ENCODE data around the gene EPO.
A peak's percentile ranks its signal among the peaks of the same experiment; 100 is the strongest.
"Not testable (repeated sequence)": the region's sequence is repeated elsewhere in the genome, so short reads cannot be mapped to it uniquely, and the experiment has no call there.

EPO gene

DNA sequence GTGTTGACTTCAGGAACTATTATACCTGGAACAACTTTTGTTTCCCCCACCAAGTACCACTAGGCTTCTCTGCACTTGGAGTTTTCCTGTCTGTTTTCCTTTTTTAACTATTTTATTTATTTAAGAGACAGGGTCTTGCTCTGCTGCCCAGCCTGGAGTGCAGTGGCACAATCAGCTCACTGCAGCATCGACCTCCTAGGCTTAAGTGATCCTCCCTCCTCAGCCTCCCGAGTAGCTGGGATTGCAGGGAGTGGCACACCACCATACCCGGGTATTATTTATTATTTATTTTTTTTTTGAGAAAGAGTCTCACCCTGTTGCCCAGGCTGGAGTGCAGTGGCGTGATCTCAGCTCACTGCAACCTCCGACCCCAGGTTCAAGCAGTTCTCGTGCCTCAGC lies 24.1 kb upstream of the EPO start:
- no peak for FAIRE-seq
- TF ChIP-seq CTCF (IDR thresholded peaks at IDR 0.05; ENCODE audit: insufficient read depth, missing control alignments): no peak

DNA sequence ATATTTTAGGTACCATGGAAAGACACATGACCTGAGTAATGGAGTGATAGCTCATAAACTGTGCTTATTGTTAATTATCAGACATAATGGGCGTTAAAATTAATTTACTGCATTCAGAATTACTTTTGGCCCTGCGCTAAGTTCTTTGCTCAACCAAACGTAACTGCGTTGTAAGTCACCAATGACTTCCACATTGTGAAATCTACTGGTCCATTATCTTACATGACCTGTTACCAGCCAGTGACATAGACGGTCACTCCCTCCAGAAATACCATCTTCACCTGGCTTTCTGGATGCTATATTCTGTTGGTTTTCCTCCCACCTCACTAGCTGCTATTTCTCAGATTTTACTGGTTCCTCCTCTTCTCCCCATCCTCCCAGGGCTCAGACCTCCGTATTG lies 21.2 kb upstream of the EPO start:
- no peak for DNase-seq (ENCODE audit: insufficient read length, low spot score)
- FAIRE-seq: no peak
- no peak for TF ChIP-seq CTCF (IDR thresholded peaks at IDR 0.05; ENCODE audit: insufficient read depth, missing control alignments)

More for the DNA sequence above, 24.1 kb upstream of the EPO start:
- DNase-seq (ENCODE audit: insufficient read length, low spot score): no peak

- not testable (repeated sequence) for DNase-seq (ENCODE audit: insufficient read length, low spot score); FAIRE-seq
Measured at GRCh38 chr7:100701089-100701488, 19.2 kb upstream of the EPO start.

DNA sequence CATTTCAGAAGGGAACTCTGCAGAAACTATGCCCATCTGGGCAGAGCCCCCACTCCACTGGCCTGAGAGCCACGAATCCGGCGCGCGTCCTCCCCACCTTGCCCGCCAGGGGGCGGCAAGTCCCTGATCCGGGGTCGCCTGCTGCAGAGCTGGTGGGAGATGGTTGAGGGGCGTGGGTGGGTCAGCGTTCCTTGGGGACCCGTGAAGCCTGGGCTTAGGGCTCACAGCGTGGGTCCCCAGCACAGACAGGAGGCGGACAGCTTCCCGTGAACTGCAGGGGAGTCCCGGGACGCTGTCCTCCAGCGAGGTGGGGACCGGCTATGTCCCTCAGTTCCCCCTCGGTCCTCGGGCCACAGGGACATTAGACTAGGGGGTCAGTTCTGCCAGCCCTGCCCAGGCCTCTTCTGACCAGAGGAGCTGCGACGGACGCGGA lies 14.9 kb upstream of the EPO start:
- TF ChIP-seq CTCF (IDR thresholded peaks at IDR 0.05; ENCODE audit: insufficient read depth, missing control alignments): peak; percentile 79
- DNase-seq (ENCODE audit: insufficient read length, low spot score): peak; percentile 74
- FAIRE-seq: no peak

DNA sequence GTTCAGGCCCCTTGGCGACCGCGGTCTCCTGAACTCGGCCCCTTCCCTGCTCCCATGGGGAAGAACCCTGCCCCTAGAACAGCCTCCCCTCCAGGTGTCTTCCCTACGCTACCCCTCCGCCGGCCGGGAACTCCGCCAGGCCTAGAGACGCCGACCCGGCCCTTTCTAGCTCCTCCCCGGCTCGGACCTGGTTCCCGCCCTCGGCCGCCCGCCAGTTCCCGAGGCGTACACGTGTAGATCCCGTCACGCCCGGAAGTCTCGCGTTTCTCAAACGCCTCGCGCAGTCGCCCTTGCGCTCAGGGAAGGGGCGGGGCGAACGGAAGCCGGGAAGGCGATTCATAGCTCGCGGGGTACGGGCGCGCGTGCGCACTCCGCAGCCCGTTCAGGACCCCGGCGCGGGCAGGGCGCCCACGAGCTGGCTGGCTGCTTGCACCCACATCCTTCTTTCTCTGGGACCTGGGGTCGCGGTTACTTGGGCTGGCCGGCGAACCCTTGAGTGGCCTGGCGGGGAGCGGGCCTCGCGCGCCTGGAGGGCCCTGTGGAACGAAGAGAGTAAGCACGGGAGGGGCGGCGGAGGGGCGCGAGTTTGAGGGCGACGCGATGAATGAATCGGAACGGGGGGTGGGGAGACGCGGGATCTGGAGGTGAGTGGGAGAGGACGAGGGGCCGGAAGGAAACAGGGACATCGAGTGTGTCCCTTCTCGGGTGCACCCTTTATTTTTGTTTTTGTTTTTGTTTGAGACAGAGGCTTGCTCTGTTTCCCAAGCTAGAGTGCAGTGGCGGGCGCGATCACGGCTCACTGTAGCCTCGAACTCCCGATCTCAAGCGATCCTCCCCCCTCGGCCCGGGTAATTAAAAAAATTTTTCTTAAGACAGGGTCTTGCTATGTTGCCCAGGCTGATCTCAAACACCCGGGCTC lies 14.3 kb upstream of the EPO start, which contains the start of gene POP7:
Gene POP7 (plus strand): TSS at position 369 of the 919 bp plus-strand sequence. CDS start 710 bp downstream, outside the sequence.
- TF ChIP-seq CTCF (IDR thresholded peaks at IDR 0.05; ENCODE audit: insufficient read depth, missing control alignments): no peak
- DNase-seq (ENCODE audit: insufficient read length, low spot score) (peak; percentile 82), FAIRE-seq (no peak)

GRCh38 chr7:100706672-100707311 lies 13.5 kb upstream of the EPO start:
- FAIRE-seq: no peak
- DNase-seq (ENCODE audit: insufficient read length, low spot score): no peak
- no peak for TF ChIP-seq CTCF (IDR thresholded peaks at IDR 0.05; ENCODE audit: insufficient read depth, missing control alignments)

DNA sequence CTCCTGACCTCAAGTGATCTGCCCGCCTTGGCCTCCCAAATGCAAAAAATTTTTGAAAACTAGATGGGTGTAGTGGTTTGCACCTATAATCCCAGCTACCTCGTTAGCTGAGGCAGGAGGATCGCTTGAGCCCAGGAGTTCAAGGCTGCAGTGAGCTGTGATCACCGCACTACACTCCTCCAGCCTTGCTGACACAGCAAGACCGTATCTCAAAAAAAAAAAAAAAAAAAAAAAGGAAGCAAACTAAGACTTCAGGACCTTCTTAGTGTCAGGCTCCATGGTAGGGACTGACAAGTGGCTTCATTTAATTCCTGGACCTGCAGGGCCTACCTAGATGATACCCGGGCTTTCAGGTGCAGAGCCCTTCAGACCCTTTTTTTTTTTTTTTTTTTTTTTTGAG lies 11.9 kb upstream of the EPO start:
- FAIRE-seq (no peak), DNase-seq (ENCODE audit: insufficient read length, low spot score) (no peak)
- TF ChIP-seq CTCF (IDR thresholded peaks at IDR 0.05; ENCODE audit: insufficient read depth, missing control alignments): no peak

All from D721Med (cell line).